ENCODE results near the gene UPF3A. TPM values are rescaled to one million over a fixed set of nuclear protein-coding genes. Genes with fewer than 3 reads are reported as not detected.

Gene UPF3A, protein sequence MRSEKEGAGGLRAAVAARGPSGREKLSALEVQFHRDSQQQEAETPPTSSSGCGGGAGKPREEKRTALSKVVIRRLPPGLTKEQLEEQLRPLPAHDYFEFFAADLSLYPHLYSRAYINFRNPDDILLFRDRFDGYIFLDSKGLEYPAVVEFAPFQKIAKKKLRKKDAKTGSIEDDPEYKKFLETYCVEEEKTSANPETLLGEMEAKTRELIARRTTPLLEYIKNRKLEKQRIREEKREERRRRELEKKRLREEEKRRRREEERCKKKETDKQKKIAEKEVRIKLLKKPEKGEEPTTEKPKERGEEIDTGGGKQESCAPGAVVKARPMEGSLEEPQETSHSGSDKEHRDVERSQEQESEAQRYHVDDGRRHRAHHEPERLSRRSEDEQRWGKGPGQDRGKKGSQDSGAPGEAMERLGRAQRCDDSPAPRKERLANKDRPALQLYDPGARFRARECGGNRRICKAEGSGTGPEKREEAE
- 47.8 and 91.8 TPM in 2 replicates for total RNA-seq (ENCODE audit: low replicate concordance)
- long read RNA-seq, partial matches to known transcripts, result 17 of 26 reads
- long read RNA-seq, other reads (novel, unspliced or antisense), result 6 of 26 reads

DNA sequence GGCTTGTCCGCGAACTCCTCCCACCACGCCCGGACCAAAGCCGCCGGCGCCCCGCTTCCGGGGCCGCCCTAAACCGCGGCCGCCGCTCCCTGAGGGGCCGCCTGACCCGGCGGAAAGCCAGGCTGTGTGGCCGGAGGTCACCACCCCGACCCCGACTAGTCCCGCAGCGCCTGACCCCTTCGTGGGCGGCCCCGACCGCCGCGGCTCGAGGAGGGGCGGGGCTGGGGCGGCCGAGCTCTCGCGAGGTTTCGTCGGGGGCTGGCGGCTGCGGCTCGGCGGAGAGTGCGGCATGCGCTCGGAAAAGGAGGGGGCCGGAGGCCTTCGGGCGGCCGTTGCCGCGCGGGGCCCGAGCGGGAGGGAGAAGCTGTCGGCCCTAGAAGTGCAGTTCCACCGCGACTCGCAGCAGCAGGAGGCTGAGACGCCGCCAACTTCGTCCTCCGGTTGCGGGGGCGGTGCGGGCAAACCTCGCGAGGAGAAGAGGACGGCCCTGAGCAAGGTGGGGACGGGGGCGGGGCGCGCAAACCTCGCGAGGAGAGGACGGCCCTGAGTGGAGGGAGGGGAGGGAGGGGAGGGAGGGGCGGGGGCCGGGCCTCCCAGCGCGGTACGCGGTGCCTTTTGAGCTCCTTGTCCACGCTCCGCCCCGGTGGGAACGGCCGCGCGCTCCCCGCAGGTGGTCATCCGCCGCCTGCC lies at the start of gene UPF3A:
Gene UPF3A, plus strand, starts transcription at position 251 of the 690 bp plus-strand sequence. Its CDS starts 39 bp downstream, at position 290.
- peak; percentile 92 for DNase-seq (ENCODE audit: extremely low spot score, unreplicated experiment)
- peaks cover 21% of the 10 kb centered on the region for H3K36me3 Mint-ChIP-seq

DNA sequence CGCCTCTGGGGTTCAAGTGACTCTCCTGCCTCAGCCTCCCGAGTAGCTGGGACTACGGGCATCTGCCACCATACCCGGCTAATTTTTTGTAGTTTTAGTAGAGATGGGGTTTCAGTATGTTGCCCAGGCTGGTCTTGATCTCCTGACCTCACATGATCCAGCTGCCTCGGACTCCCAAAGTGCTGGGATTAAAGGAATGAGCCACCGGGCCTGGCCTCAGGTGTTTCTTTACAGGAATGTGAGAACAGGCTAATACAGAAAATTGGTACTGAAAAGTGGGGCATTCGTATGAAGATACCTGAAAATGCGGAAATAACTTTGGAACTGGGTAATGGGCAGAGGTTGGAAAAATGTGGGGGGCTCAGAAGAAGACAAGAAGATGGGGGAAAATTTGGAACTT lies 49.5 kb upstream of the UPF3A start:
- Mint-ChIP-seq H3K27ac (no peak overlapping the region), H3K9me3 (no peaks in the 10 kb centered on the region), H3K36me3 (no peaks in the 10 kb centered on the region), H3K27me3 (peaks cover 51% of the 10 kb centered on the region), H3K4me3 (no peak overlapping the region), H3K4me1 (ENCODE audit: unreplicated experiment) (peaks cover 20% of the 10 kb centered on the region)
- TF ChIP-seq, protein P1, sequence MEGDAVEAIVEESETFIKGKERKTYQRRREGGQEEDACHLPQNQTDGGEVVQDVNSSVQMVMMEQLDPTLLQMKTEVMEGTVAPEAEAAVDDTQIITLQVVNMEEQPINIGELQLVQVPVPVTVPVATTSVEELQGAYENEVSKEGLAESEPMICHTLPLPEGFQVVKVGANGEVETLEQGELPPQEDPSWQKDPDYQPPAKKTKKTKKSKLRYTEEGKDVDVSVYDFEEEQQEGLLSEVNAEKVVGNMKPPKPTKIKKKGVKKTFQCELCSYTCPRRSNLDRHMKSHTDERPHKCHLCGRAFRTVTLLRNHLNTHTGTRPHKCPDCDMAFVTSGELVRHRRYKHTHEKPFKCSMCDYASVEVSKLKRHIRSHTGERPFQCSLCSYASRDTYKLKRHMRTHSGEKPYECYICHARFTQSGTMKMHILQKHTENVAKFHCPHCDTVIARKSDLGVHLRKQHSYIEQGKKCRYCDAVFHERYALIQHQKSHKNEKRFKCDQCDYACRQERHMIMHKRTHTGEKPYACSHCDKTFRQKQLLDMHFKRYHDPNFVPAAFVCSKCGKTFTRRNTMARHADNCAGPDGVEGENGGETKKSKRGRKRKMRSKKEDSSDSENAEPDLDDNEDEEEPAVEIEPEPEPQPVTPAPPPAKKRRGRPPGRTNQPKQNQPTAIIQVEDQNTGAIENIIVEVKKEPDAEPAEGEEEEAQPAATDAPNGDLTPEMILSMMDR (conservative IDR thresholded peaks at IDR 0.05), result no peak
- DNase-seq (ENCODE audit: extremely low spot score, unreplicated experiment), result no peak

More for the DNA sequence above, at the start of gene UPF3A:
- TF ChIP-seq, protein P1 (conservative IDR thresholded peaks at IDR 0.05), result no peak
- peak within 1 kb of the TSS; percentile 98 for H3K27ac Mint-ChIP-seq
- peak within 1 kb of the TSS; percentile 95 for H3K4me3 Mint-ChIP-seq
- H3K9me3 Mint-ChIP-seq, result no peaks in the 10 kb centered on the region
- peaks cover 37% of the 10 kb centered on the region for H3K4me1 Mint-ChIP-seq (ENCODE audit: unreplicated experiment)
- H3K27me3 Mint-ChIP-seq, result no peaks in the 10 kb centered on the region

DNA sequence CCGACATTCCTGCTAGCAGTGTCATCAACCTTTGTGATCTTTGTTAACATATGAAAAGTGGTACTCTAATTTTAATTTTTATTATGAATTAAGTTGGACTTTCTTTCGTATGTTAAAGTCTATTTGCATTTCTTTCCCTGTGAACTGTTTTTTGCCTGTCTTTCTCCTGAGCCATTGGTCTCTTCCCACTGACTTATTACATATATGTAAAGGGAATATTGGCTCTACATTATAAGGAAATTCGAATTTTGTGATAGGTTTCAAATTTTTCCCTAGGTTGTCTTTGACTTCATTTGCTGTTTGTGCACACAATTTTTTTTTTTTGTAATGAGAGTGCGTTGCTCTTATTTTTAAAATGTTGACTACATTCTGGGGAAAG lies 47.1 kb upstream of the UPF3A start:
- Mint-ChIP-seq H3K27me3 (peaks cover 30% of the 10 kb centered on the region), H3K9me3 (no peaks in the 10 kb centered on the region), H3K4me3 (peak overlapping the region; percentile 94), H3K4me1 (ENCODE audit: unreplicated experiment) (peaks cover 19% of the 10 kb centered on the region), H3K27ac (peak overlapping the region; percentile 82), H3K36me3 (peaks cover 13% of the 10 kb centered on the region)
- TF ChIP-seq, protein P1 (conservative IDR thresholded peaks at IDR 0.05), result no peak
- no peak for DNase-seq (ENCODE audit: extremely low spot score, unreplicated experiment)

DNA sequence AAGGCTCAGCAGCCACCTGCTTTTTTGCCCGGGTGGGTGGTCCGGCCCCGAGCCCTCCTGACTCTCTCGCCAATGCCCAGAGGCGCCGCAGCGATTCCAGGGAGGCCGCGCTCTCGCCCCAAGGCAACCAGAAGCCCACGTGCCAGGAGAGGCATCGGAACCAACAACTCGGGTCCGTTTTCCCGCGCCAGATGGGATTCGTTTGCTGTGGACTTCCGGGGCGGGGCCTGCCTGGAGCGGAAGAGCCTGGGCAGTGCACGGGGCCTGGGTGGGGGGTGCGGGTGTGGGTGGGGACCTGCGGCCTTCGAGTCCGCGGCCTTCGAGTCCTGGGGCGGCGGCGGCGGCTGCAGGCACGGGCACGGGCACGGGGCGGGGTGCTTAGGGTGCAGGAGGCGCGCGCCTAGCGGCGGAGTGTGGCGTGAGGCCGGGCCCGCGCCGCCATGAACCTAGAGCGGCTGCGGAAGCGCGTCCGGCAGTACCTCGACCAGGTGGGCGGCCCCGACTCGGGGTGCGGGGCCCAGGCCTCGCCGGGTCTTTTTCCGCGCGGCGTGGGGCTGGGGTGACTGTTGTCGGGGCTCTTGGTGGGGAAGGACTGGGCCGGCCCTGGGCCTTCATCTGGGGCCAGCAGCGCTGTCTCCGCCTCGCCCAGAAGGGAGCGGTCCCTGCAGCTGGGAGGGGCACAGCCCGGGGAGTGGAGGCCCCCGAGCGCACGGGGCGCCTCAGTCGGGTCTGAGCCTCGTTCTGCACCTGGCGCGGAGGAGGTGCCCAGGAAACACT lies 46.6 kb upstream of the UPF3A start, which contains the start of gene CDC16:
Gene CDC16, plus strand, starts transcription at position 253 of the 777 bp plus-strand sequence. Its CDS starts 188 bp downstream, at position 441.
- H3K36me3 Mint-ChIP-seq, result peaks cover 13% of the 10 kb centered on the region
- peak within 1 kb of the TSS; percentile 82 for H3K27ac Mint-ChIP-seq
- DNase-seq (ENCODE audit: extremely low spot score, unreplicated experiment), result peak; percentile 90
- H3K4me1 Mint-ChIP-seq (ENCODE audit: unreplicated experiment), result peaks cover 15% of the 10 kb centered on the region
- H3K27me3 Mint-ChIP-seq, result peaks cover 24% of the 10 kb centered on the region
- TF ChIP-seq, protein P1 (conservative IDR thresholded peaks at IDR 0.05), result peak; percentile 49
- peak within 1 kb of the TSS; percentile 94 for H3K4me3 Mint-ChIP-seq
- no peaks in the 10 kb centered on the region for H3K9me3 Mint-ChIP-seq

DNA sequence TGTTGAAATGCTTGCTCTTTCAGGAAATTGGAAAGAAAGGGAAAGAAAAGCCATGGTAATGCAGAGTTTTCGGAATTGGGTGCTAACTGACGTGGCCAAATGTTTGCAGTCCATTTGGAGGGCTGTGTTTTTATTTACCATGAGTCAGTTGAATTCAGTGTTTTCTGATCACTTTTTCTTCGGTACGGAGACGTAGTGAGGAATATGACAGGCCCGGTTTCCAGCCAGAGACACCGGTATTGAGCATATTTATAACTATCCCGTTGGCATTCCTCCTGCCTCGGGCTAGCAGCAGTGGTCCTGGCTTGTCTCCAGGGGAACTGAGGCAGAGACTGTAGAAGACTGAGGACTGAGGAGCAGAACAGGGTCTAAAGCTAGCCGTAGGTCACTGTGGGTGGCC lies 45.7 kb upstream of the UPF3A start:
- TF ChIP-seq, protein P1 (conservative IDR thresholded peaks at IDR 0.05), result no peak
- Mint-ChIP-seq H3K4me1 (ENCODE audit: unreplicated experiment) (peaks cover 10% of the 10 kb centered on the region), H3K27ac (peak overlapping the region; percentile 74), H3K4me3 (peak overlapping the region; percentile 94), H3K27me3 (peaks cover 15% of the 10 kb centered on the region), H3K36me3 (peaks cover 13% of the 10 kb centered on the region), H3K9me3 (no peaks in the 10 kb centered on the region)
- no peak for DNase-seq (ENCODE audit: extremely low spot score, unreplicated experiment)

Measured in type B pancreatic cell (in vitro differentiated cells).